ENCODE measurements around the gene ORMDL1. TPM values are rescaled to one million over a fixed set of nuclear protein-coding genes. Genes with fewer than 3 reads are reported as not detected.

The ORMDL1 gene
- total and polyA plus RNA-seq, 8 donors, result 25.2 to 115 (median 49.9) TPM

DNA sequence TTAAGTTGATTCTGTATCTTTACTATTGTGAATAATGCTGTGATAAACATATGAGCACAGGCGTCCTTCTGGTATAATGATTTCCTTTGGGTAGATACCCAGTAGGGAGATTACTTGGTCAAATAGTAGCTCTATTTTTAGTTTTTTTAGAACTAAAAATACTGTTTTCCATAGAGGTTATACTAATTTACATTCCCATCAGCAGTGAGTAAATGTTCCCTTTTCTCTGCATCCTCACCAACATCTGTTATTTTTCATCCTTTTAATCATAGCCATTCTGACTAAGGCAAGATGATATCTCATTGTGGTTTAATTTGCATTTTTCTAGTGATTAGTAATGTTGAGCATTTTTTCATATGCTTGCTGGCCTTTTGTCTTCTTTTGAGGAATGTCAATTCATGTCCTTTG is 35.2 kb upstream of the ORMDL1 start:
- no peak overlapping the region for H3K4me3 ChIP-seq
- no peak overlapping the region for H3K27ac ChIP-seq
- TF ChIP-seq CTCF (IDR thresholded peaks at IDR 0.05), result no peak
- no peak for TF ChIP-seq POLR2AphosphoS5 (IDR thresholded peaks at IDR 0.05)
- TF ChIP-seq POLR2A (IDR thresholded peaks at IDR 0.05), result no peak
- TF ChIP-seq EP300 (IDR thresholded peaks at IDR 0.05), result no peak
- no peaks in the 10 kb centered on the region for H3K9me3 ChIP-seq
- intact Hi-C loops (cut with DNase I; ENCODE audit: low total_unique reads), result no loop called here
- no peak for DNase-seq
- H3K27me3 ChIP-seq, result no peaks in the 10 kb centered on the region
- H3K4me1 ChIP-seq, result no peaks in the 10 kb centered on the region
- 80 to 95% (median 87%) methylated on average over 1 of the region's 1 CpG for WGBS, 5 donors
- H3K36me3 ChIP-seq, result peaks cover 2 to 38% (median 34%) of the 10 kb centered on the region in 4 donors

DNA sequence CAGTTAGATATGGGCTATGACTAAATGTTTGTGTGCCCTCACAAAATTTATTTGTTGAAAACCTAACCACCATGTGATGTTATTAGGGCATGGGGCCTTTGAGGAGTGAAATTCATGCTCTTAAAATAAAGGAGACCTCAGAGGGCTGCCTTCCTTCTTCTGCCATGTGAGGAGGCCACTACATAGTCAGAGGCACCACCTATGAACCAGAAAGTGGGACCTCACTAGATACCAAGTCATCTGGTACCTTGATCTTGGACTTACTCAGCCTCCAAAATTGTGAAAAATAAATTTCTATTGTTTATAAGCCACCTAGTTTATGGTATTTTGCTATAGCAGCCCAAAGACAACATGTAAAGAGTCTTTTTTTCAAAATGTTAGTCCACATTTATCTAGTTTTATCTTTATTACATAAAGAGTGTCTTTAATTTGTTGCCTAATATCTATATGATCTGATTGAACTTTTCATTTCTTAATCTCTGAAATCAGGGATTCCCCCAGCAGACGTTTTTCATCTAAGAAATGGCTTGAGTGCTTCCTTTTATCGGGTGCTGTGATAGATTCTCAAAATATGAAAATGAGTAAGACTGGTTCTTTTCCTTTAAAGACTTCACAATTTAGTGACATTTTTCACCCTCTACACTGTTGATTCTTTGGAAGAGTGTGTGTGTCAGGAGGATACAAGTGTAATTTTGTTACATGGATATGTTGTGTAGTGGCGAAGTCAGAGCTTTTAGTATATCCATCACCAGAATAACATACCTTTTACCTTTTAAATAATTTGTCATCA is 34.3 kb upstream of the ORMDL1 start:
- Histone ChIP-seq H3K36me3 (peaks cover 2 to 38% (median 34%) of the 10 kb centered on the region in 4 donors), H3K27ac (no peak overlapping the region), H3K4me1 (no peaks in the 10 kb centered on the region), H3K9me3 (no peaks in the 10 kb centered on the region), H3K4me3 (no peak overlapping the region), H3K27me3 (no peaks in the 10 kb centered on the region)
- intact Hi-C loops (cut with DNase I; ENCODE audit: low total_unique reads), result no loop called here
- WGBS, 5 donors, result 77 to 82% (median 82%) methylated on average over 3 of the region's 3 CpGs
- no peak for DNase-seq
- TF ChIP-seq CTCF (IDR thresholded peaks at IDR 0.05), result no peak
- no peak for TF ChIP-seq POLR2AphosphoS5 (IDR thresholded peaks at IDR 0.05)
- TF ChIP-seq EP300 (IDR thresholded peaks at IDR 0.05), result no peak
- no peak for TF ChIP-seq POLR2A (IDR thresholded peaks at IDR 0.05)

DNA sequence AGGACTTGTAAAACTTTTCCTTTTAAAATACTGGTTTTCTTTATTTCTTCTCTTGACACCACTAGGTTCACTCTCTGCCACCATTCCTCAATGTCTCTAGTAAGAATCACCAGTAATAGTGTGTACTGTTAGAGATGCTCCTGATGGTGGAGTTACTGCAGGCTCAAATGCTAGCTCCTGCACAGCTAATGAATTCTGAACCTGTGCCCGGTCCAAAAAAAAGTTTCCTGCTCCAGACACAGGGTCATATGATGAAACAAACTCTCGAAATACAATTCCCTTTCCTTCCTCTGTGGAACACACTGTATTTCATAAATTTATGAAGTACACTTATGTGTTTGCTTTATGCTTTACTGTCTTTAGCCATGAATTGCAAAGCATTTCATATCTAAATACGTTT is 19.3 kb upstream of the ORMDL1 start:
- intact Hi-C loops (cut with DNase I; ENCODE audit: low total_unique reads), result no loop called here

GRCh38 chr2:189802396-189802912 is 18.3 kb upstream of the ORMDL1 start:
- WGBS, 5 donors, result 89 to 95% (median 92%) methylated on average over 2 of the region's 2 CpGs
- intact Hi-C loops (cut with DNase I; ENCODE audit: low total_unique reads), result no loop called here
- Histone ChIP-seq H3K27me3 (no peaks in the 10 kb centered on the region), H3K4me1 (peaks cover 0 to 35% (median 12%) of the 10 kb centered on the region in 4 donors), H3K36me3 (peaks cover 0 to 25% (median 21%) of the 10 kb centered on the region in 4 donors), H3K27ac (no peak overlapping the region), H3K4me3 (no peak overlapping the region), H3K9me3 (no peaks in the 10 kb centered on the region)
- no peak for TF ChIP-seq EP300 (IDR thresholded peaks at IDR 0.05)
- TF ChIP-seq POLR2AphosphoS5 (IDR thresholded peaks at IDR 0.05), result no peak
- TF ChIP-seq CTCF (IDR thresholded peaks at IDR 0.05), result no peak
- no peak for TF ChIP-seq POLR2A (IDR thresholded peaks at IDR 0.05)
- DNase-seq, result no peak

More for the DNA sequence above, 19.3 kb upstream of the ORMDL1 start:
- Histone ChIP-seq H3K27me3 (no peaks in the 10 kb centered on the region), H3K9me3 (no peaks in the 10 kb centered on the region), H3K4me1 (peaks cover 0 to 25% (median 7%) of the 10 kb centered on the region in 4 donors), H3K36me3 (peaks cover 0 to 32% (median 20%) of the 10 kb centered on the region in 4 donors), H3K4me3 (no peak overlapping the region), H3K27ac (no peak overlapping the region)
- TF ChIP-seq POLR2A (IDR thresholded peaks at IDR 0.05) (no peak), EP300 (IDR thresholded peaks at IDR 0.05) (no peak), CTCF (IDR thresholded peaks at IDR 0.05) (no peak), POLR2AphosphoS5 (IDR thresholded peaks at IDR 0.05) (no peak)
- 82 to 89% (median 86%) methylated on average over 3 of the region's 3 CpGs for WGBS, 5 donors
- no peak for DNase-seq
